Activated T-cell treated with anti-CD3 and anti-CD28 coated beads, Interleukin-2, amount 50 U/mL, for 4 hours (primary cell): ENCODE results near the gene PSMA5. TPM values are rescaled to one million over a fixed set of nuclear protein-coding genes. Genes with fewer than 3 reads are reported as not detected.

Experiments used
- ATAC-seq, 2 donors: fragments of 200-7000 bp; cut with Tn5 transposase; one replicate each; pipeline ENCODE4 v1.10.0; 2021
- DNase-seq: peaks from one replicate; pipeline ENCODE4 v3.0.0-alpha.2; 2020
- H3K27me3 Mint-ChIP-seq: one replicate; pipeline ENCODE4 v1.8.0; 2021; ENCODE audit warnings: low read depth, mixed read lengths
- H3K36me3 Mint-ChIP-seq: one replicate; pipeline ENCODE4 v1.8.0; 2022; ENCODE audit warnings: mixed read lengths; ENCODE audit not compliant: insufficient read depth
- H3K4me1 Mint-ChIP-seq: one replicate; pipeline ENCODE4 v1.8.0; 2021; ENCODE audit warnings: low read depth, mixed read lengths
- H3K4me3 Mint-ChIP-seq: one replicate; pipeline ENCODE4 v1.8.0; 2021; ENCODE audit warnings: mild to moderate bottlenecking, moderate library complexity, mixed read lengths
- H3K9me3 Mint-ChIP-seq: one replicate; pipeline ENCODE4 v1.8.0; 2021; ENCODE audit warnings: mixed read lengths
- total RNA-seq, 3 donors: library from RNA; stranded (reverse); gene quantifications; one replicate each; pipeline ENCODE4 v1.2.1, GENCODE V29; 2021

PSMA5 gene
- total RNA-seq, 3 donors from 2014 or later = 298 to 351 (median 300) TPM

GRCh38 chr1:109351457-109351856, 74.8 kb downstream of the PSMA5 start:
- DNase-seq (no peak), ATAC-seq (no peak)
- no peaks in the 10 kb centered on the region for H3K36me3 Mint-ChIP-seq
- no peaks in the 10 kb centered on the region for H3K27me3 Mint-ChIP-seq
- no peaks in the 10 kb centered on the region for H3K4me1 Mint-ChIP-seq
- H3K9me3 Mint-ChIP-seq = no peaks in the 10 kb centered on the region
- H3K4me3 Mint-ChIP-seq = no peak overlapping the region

GRCh38 chr1:109350655-109351054, 75.6 kb downstream of the PSMA5 start:
- Mint-ChIP-seq H3K27me3 (no peaks in the 10 kb centered on the region), H3K4me1 (no peaks in the 10 kb centered on the region), H3K4me3 (no peak overlapping the region), H3K36me3 (no peaks in the 10 kb centered on the region), H3K9me3 (no peaks in the 10 kb centered on the region)
- DNase-seq = no peak
- no peak for ATAC-seq

- H3K4me1 Mint-ChIP-seq = no peaks in the 10 kb centered on the region
Measured at GRCh38 chr1:109350182-109350581, 76.1 kb downstream of the PSMA5 start.

More at GRCh38 chr1:109350182-109350581, 76.1 kb downstream of the PSMA5 start:
- no peaks in the 10 kb centered on the region for H3K9me3 Mint-ChIP-seq
- no peaks in the 10 kb centered on the region for H3K36me3 Mint-ChIP-seq
- ATAC-seq (no peak), DNase-seq (no peak)
- H3K4me3 Mint-ChIP-seq = no peak overlapping the region
- no peaks in the 10 kb centered on the region for H3K27me3 Mint-ChIP-seq

Other genes with a start within 250 kb of the PSMA5 start
- gene SARS1, start 212.5 kb downstream of the PSMA5 start, total RNA-seq = 100 to 1,000 TPM; 166 to 207 (median 201) TPM
- 1 to 10 TPM; 1.4 to 2.2 (median 1.5) TPM for gene CELSR2, start 176.9 kb downstream of the PSMA5 start, total RNA-seq
- under 1 TPM; 0.24 to 0.51 (median 0.37) TPM for gene PSRC1, start 143.3 kb downstream of the PSMA5 start, total RNA-seq
- gene MYBPHL, start 119.4 kb downstream of the PSMA5 start, total RNA-seq = not detected
- 1 to 10 TPM; 1.1 to 1.6 (median 1.2) TPM for gene SORT1, start 28.5 kb downstream of the PSMA5 start, total RNA-seq
- gene SYPL2, start 40.1 kb upstream of the PSMA5 start, total RNA-seq = under 1 TPM in 2 of 3 donors, not detected in 1; 0.13 to 0.37 TPM
- gene ATXN7L2, start 57.5 kb upstream of the PSMA5 start, total RNA-seq = 10 to 100 TPM; 19.5 to 23.8 (median 23.6) TPM
- 10 to 100 TPM in 2 of 3 donors, 1 to 10 TPM in 1; 9.0 to 11.1 (median 10.6) TPM for gene CYB561D1, start 67.6 kb upstream of the PSMA5 start, total RNA-seq
- 1 to 10 TPM; 2.9 to 4.5 (median 4.0) TPM for gene AMIGO1, start 83.3 kb upstream of the PSMA5 start, total RNA-seq
- not detected for gene GPR61, start 113.4 kb upstream of the PSMA5 start, total RNA-seq
- 1 to 10 TPM; 8.6 to 8.9 (median 8.6) TPM for gene GNAI3, start 122.2 kb upstream of the PSMA5 start, total RNA-seq
- gene GNAT2, start 193.2 kb upstream of the PSMA5 start, total RNA-seq = 1 to 10 TPM in 1 of 3 donors, under 1 TPM in 2; 0.19 to 1.1 (median 0.24) TPM
- 100 to 1,000 TPM; 150 to 165 (median 151) TPM for gene AMPD2, start 193.4 kb upstream of the PSMA5 start, total RNA-seq
- 1 to 10 TPM; 3.7 to 6.9 (median 4.1) TPM for gene GSTM4, start 229.7 kb upstream of the PSMA5 start, total RNA-seq
- 1 to 10 TPM; 4.0 to 5.3 (median 4.4) TPM for gene GSTM2, start 241.6 kb upstream of the PSMA5 start, total RNA-seq